Progenitor cell of endocrine pancreas (in vitro differentiated cells): ENCODE measurements around the gene CNTN5. TPM values are rescaled to one million over a fixed set of nuclear protein-coding genes. Genes with fewer than 3 reads are reported as not detected.

ENCODE experiments used
- DNase-seq: peaks from one replicate; pipeline ENCODE4 v3.0.0; 2021; ENCODE audit warnings: low spot score; ENCODE audit not compliant: unreplicated experiment
- H3K27ac Mint-ChIP-seq: 2 replicates; pipeline ENCODE4 v1.8.0; 2021; ENCODE audit warnings: mild to moderate bottlenecking, moderate library complexity, mixed read lengths
- H3K27me3 Mint-ChIP-seq: 2 replicates; pipeline ENCODE4 v1.8.0; 2021; ENCODE audit warnings: mixed read lengths
- H3K36me3 Mint-ChIP-seq: 2 replicates; pipeline ENCODE4 v1.8.0; 2022; ENCODE audit warnings: mixed read lengths; ENCODE audit not compliant: insufficient read depth
- H3K4me1 Mint-ChIP-seq: 2 replicates; pipeline ENCODE4 v1.8.0; 2021; ENCODE audit warnings: low read depth, mixed read lengths
- H3K4me3 Mint-ChIP-seq: 2 replicates; pipeline ENCODE4 v1.8.0; 2021; ENCODE audit warnings: low read depth, mild to moderate bottlenecking, moderate library complexity, mixed read lengths
- H3K9me3 Mint-ChIP-seq: 2 replicates; pipeline ENCODE4 v1.8.0; 2021; ENCODE audit warnings: low read depth, mixed read lengths
- CTCF ChIP-seq: fragments of 200-600 bp; sonication (generic); IDR thresholded peaks from one replicate; pipeline ENCODE4 v1.5.0; 2021; ENCODE audit warnings: antibody characterized with exemption, mild to moderate bottlenecking; ENCODE audit not compliant: unreplicated experiment
- total RNA-seq: library from RNA; stranded (reverse); gene quantifications from 2 replicates; pipeline ENCODE4 v1.2.1, GENCODE V29; 2021

CNTN5 gene
- total RNA-seq, 1 donor from 2014 or later, result 0.50 TPM

GRCh38 chr11:99505831-99506230 lies 485.1 kb downstream of the CNTN5 start:
- H3K4me1 Mint-ChIP-seq, result no peaks in the 10 kb centered on the region
- H3K9me3 Mint-ChIP-seq, result no peaks in the 10 kb centered on the region
- TF ChIP-seq CTCF, result no peak
- H3K4me3 Mint-ChIP-seq, result no peak overlapping the region
- no peaks in the 10 kb centered on the region for H3K27me3 Mint-ChIP-seq
- DNase-seq, result no peak
- H3K27ac Mint-ChIP-seq, result no peak overlapping the region
- H3K36me3 Mint-ChIP-seq, result no peaks in the 10 kb centered on the region

- Mint-ChIP-seq H3K36me3 (no peaks in the 10 kb centered on the region), H3K27ac (no peak overlapping the region), H3K27me3 (no peaks in the 10 kb centered on the region), H3K9me3 (no peaks in the 10 kb centered on the region), H3K4me3 (no peak overlapping the region), H3K4me1 (no peaks in the 10 kb centered on the region)
- no peak for TF ChIP-seq CTCF
- DNase-seq, result no peak
Observed at GRCh38 chr11:99509863-99510262, 489.1 kb downstream of the CNTN5 start.

GRCh38 chr11:99513368-99513767 lies 492.6 kb downstream of the CNTN5 start:
- no peaks in the 10 kb centered on the region for H3K36me3 Mint-ChIP-seq
- DNase-seq, result no peak
- H3K27ac Mint-ChIP-seq, result no peak overlapping the region
- no peaks in the 10 kb centered on the region for H3K9me3 Mint-ChIP-seq
- no peak overlapping the region for H3K4me3 Mint-ChIP-seq
- H3K4me1 Mint-ChIP-seq, result no peaks in the 10 kb centered on the region
- no peak for TF ChIP-seq CTCF
- no peaks in the 10 kb centered on the region for H3K27me3 Mint-ChIP-seq

GRCh38 chr11:99519095-99519494 lies 498.3 kb downstream of the CNTN5 start:
- H3K4me1 Mint-ChIP-seq, result no peaks in the 10 kb centered on the region
- no peaks in the 10 kb centered on the region for H3K27me3 Mint-ChIP-seq
- H3K36me3 Mint-ChIP-seq, result no peaks in the 10 kb centered on the region

GRCh38 chr11:99522467-99523173 lies 501.9 kb downstream of the CNTN5 start:
- no peak overlapping the region for H3K4me3 Mint-ChIP-seq

More at GRCh38 chr11:99519095-99519494, 498.3 kb downstream of the CNTN5 start:
- DNase-seq, result no peak
- no peak for TF ChIP-seq CTCF
- Mint-ChIP-seq H3K9me3 (no peaks in the 10 kb centered on the region), H3K27ac (no peak overlapping the region), H3K4me3 (no peak overlapping the region)

More at GRCh38 chr11:99522467-99523173, 501.9 kb downstream of the CNTN5 start:
- H3K9me3 Mint-ChIP-seq, result no peaks in the 10 kb centered on the region
- no peak overlapping the region for H3K27ac Mint-ChIP-seq
- TF ChIP-seq CTCF, result no peak
- DNase-seq, result no peak
- H3K36me3 Mint-ChIP-seq, result no peaks in the 10 kb centered on the region
- H3K4me1 Mint-ChIP-seq, result peaks cover 10% of the 10 kb centered on the region
- H3K27me3 Mint-ChIP-seq, result no peaks in the 10 kb centered on the region
